HG02870 (cell line): ENCODE measurements around the gene MAG.

Source experiments
- ATAC-seq: cut with Tn5 transposase; IDR thresholded peaks from one replicate; pipeline ENCODE4 v1.9.1; 2021; ENCODE audit warnings: mild to moderate bottlenecking, moderate library complexity; ENCODE audit not compliant: unreplicated experiment

MAG gene

GRCh38 chr19:35291916-35292315, at the start of gene MAG:
TSS of gene MAG (plus strand) at chr19:35292161. CDS start at chr19:35295409, 3,248 bp downstream.
- no peak for ATAC-seq

- ATAC-seq: no peak
Measured at GRCh38 chr19:35246466-35247092, 45.4 kb upstream of the MAG start.

DNA sequence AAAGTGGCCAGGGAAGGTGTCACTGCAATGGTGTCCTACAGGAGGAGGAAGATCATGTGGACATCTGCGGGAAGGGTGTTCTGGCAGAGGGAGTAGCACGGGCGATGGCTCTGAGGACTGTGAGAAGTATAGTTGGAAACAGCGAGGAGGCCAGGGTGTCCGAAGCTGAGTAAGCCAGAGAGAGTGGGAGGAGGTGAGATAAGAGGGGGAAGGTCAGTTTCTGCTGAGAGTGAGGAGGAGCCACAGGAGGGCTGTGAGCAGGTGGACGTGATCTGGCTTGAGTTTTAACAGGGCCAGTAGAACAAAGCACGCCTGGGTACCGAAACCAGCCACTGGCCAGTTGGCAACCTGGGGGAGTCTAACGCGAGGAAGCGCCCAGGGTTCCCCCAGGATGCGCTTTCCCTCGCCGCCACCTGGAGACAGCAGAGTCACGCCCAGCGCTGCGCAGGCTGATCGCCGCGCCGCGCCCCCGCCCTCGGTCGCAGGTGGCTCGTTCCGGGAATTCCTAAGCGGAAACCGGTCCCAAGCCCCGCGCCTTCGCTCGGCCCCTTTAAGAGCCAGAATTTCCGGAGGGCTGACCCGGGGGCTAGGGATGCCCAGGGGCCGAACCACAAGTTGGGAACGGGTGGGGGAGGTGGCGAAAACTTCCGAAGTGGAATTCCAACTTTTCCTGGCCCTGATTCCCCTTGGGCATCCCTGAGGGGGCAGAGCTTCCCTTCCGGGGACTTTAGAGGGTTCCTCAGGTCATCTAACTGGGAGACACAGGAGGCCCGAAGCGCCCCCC, 44.2 kb upstream of the MAG start:
- ATAC-seq: peak; percentile 48

DNA sequence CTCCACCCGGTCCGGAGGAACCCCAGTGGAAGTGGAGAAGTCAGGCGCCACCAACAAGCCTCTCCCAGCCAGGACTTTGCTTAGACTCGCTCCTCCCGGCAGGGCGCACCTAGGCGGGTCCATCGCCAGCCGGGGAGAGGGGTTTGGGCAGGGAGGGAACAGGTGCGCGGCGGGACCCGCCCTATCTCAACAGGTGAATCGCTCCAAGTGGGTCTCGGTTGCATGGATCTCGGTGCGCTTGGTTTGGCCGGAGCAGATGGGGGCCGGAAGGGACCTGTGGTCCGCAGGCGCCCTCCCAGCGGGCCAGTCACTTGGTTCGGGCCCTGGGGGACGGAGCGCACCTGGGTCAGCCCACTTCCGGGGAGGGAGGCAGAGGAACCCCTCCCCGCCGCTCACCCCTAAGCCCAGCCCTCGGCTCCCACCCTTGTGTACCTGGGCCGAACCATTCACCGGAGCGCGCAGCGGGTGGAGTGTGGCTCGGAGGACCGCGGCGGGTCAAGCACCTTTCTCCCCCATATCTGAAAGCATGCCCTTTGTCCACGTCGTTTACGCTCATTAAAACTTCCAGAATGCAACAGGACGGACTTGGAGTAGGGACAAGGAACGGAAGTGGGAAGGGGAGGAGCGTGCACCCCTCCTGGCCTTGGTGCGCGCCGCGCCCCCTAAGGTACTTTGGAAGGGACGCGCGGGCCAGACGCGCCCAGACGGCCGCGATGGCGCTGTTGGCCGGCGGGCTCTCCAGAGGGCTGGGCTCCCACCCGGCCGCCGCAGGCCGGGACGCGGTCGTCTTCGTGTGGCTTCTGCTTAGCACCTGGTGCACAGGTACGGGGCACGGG, 43.4 kb upstream of the MAG start, which contains the start of gene LSR:
LSR (plus strand) TSS at position 693 of the 836 bp plus-strand sequence; CDS start at position 714, 21 bp downstream.
- ATAC-seq: peak; percentile 58

DNA sequence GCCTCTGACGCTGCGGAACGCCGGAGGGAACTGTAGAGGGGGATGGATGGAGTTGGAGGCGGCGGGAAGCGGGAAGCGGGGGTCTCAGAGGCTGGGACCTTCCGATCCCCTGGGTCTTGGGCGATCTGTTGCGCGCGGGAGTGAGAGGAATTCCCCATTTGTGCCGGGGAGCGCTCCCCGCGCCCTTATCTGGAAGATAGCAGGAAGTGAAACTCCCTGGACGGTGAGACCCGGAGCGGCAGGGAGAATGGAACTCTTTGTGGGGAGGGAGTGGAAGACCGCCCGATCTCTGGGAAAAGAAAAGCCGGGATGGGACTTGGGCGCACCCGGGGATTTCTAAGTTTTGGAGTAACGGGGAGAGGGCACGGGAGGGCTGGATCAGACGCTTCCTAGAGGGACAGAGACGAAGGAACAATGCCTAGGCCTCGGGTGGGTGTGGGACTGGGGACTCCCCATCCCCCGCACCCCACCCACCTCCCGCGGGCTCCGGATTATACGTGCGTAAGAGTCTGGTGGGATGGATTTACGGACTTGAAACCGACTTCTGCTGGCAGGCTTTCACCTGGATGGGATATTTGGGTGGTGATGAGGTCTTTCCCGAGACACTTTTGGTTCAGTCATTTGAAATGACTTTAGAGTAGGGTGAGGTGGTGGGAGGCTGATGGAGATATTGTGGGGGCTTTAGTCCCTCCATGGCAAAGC, 42.7 kb upstream of the MAG start:
- ATAC-seq: no peak

- no peak for ATAC-seq
Measured at GRCh38 chr19:35249848-35250711, 41.9 kb upstream of the MAG start.

DNA sequence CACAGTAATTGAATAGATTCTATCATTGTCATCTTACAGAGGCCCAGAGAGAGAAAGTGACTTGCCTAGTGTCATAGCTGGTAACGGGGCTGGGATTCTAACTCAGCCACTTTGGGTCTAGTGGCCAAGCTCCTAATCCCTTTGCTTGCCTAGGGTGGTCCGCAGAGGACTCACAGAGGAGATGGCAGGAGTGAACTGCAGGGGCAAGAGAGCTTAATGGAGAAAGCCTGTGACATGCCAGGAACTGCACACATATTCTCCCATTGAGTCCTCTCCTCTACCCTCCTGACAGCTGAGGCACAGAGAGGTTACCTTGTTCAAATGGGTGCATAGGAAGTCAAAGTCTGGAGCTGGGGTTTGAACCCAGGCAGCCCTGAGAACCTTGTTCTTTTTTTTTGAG, 40.5 kb upstream of the MAG start:
- ATAC-seq: no peak

GRCh38 chr19:35253316-35254286, 38.4 kb upstream of the MAG start:
- ATAC-seq: no peak

DNA sequence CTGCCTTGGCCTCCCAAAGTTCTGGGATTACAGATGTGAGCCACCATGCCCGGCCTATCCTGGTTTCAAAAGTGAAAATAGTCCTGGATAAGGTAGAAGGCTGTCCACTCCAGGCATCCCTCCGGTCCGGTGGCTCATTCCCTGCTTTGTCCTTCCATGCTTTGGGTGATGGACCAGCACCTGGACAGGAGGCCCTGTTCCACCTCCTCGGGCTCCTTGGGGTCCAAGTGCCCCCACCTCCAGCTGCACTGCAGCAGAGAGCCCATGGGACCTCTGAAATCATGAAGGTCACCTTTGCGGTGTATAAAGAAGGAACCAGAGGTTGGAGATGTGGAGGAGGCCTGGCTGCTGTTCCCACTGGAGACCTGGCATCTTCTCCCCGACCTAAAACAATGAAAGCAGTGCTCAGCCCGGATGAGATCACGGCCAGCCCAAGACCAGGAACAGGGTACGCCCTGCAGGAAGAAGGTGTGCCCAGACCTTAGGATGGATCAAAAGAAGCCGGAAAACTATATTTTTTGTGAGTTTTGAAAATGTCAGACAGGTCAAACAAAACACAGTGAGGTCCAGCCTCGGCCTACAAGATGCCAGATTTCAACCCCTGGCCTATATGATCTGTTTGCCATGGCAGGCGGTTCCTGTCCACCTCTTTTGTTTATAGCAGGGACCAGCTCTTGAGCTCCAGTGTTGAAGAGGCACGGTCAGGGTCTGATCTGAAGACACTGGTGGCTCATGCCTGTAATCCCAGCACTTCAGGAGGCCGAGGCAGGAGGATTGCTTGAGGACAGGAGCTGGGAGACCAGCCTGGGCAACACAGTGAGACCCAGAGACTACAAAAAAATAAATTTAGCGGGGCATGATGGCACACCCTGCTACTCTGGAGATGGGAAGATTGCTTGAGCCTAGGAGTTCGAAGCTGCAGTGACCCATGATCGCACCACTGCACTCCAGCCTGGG, 37.3 kb upstream of the MAG start:
- no peak for ATAC-seq

DNA sequence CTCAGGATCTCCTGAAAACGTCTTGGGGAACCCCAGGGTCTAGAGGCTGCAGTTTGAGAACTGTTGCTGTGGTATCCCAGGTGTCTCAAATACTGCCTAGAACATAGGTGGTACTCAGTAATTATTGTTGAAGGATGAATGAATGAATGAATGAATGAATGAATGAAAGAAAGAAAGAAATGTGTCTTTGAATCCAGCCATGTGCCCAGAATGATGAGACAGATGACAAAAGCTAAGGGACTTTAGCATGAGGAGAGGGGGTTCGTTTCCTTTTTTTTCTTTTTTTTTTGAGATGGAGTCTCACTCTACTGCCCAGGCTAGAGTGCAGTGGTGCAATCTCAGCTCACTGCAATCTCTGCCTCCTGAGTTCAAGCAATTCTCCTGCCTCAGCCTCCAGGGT, 35.4 kb upstream of the MAG start:
- ATAC-seq: no peak

DNA sequence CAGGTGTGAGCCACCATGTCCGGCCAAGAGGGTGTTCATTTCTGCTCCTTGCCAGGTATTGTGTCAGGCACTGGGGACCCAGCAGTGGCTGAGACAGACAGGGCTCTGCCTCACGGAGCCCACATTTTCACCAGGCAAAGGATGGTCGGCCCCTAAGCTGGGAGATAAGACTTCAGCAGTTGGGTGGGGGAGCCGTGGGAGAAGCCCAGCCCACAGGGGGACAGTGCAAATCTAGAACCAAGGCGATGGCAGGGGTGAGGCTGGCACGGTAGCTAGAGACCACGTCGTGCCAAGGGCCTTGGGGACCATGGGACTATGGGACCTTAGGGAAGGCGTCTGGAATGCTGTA, 34.9 kb upstream of the MAG start:
- no peak for ATAC-seq

DNA sequence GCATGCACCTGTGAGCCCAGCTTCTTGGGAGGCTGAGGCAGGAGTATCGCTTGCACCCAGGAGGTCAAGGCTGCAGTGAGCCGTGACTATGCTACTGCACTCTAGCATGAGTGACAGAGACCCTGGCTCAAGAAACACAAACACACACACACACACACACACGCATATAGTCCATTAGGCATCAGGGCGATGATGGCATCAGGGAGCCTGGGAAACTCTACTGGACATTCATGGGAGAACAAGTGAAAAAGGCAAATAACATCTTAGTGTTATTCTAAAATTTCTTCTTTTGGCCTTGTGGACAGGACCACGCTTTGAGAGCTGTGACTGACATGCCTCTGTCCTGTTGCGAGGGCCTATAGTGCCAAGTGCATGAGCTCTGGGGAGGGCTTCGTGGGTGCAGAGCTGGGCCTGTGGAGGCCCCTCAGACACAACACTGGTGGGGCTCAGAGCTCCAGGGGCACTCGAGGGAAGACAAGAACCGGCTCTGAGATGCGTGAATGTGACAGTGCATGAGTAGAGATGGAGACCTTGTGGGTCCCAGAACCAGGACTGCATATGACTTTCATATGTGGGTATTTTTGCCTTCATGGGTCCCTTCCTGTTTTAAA, 31.2 kb upstream of the MAG start:
- ATAC-seq: no peak

- no peak for ATAC-seq
Measured at GRCh38 chr19:35261356-35262100, 30.4 kb upstream of the MAG start.

GRCh38 chr19:35262101-35262761, 29.7 kb upstream of the MAG start:
- ATAC-seq: no peak

DNA sequence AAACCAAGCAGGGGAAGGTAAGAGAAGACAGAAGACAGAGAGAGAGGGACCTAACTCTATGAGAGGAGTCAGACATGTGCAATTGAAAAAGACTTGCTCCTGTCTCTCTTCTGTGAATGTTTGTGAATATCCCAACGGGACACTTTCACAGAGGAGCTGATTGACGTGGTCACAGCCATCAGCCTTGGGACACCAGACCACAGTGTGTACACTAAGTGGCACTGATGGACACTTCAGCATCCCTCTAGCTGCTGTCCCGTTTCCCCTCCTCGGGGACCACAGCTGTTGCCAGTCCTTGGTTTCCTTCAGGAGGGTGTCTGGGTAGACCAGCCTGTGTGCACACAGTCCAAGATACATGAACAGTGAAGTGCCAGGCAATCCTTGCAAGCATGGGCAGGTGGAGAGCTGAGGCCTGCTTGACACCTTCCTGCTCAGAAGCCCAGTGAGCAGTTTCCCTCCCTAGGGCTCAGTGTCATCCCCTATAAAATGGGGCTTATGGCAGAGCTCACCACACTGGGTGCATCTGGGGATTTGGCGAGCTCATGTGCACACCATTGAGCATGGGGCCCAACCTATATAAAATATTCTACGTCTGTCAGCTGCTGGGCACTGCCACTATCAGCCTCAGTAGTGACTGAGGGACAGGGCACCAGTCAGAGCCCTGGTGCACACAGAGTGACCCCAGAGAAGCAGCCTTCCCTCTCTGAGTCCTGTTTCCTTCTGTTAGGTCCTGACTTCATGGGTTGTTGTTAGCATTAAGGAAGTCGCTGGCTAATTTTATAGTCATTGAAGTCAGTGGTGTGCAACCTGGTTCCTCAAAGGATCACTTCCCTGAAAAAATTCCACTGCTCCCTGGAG, 27.5 kb upstream of the MAG start:
- ATAC-seq: no peak
